ENCODE data around the gene VAMP5.

Gene VAMP5

DNA sequence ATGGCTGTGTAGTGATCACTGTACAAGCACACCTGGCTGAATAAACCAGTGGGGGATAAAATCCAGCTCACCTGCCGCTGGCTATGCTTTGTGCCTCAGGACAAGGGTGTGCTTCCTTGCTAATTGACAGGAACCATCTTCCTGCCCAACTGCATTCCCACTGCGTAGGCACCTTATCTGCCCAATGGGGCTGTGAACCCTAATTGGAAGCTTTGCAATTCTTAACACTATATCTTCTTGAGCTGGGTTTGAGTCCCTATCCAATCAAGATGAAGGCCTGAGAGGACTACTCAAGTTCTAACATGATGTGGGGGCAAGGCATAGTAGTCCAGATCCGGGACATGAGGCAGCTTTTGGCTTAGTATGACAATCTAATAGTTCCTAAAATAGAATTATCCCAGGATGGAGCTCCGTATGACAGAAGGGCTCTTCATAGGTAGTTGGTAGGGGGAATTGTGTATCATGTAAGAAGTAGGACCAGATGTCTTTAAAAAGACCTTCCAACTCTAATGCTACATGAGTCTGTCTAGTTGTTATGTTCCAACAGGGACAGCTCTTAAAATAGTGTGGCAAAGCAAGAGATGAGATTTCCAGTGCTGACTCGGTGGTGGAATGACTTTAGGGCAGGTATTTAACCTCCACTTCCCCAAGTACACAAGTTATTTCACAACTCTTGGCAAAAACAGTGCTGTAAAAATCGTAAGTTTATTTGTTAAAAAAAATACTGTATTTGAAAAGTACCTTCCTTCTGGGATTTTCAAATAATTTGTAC is 20.5 kb downstream of the VAMP5 start:
- TF ChIP-seq, protein P1, sequence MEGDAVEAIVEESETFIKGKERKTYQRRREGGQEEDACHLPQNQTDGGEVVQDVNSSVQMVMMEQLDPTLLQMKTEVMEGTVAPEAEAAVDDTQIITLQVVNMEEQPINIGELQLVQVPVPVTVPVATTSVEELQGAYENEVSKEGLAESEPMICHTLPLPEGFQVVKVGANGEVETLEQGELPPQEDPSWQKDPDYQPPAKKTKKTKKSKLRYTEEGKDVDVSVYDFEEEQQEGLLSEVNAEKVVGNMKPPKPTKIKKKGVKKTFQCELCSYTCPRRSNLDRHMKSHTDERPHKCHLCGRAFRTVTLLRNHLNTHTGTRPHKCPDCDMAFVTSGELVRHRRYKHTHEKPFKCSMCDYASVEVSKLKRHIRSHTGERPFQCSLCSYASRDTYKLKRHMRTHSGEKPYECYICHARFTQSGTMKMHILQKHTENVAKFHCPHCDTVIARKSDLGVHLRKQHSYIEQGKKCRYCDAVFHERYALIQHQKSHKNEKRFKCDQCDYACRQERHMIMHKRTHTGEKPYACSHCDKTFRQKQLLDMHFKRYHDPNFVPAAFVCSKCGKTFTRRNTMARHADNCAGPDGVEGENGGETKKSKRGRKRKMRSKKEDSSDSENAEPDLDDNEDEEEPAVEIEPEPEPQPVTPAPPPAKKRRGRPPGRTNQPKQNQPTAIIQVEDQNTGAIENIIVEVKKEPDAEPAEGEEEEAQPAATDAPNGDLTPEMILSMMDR (conservative IDR thresholded peaks at IDR 0.05; ENCODE audit: low read length), result no peak
- TF ChIP-seq EZH2phosphoT487 (IDR thresholded peaks at IDR 0.05; ENCODE audit: borderline replicate concordance), result no peak
- Histone ChIP-seq H3K9me2 (replicated peaks; ENCODE audit: low read depth, low read length) (no peaks in the 10 kb centered on the region), H3K9ac (ENCODE audit: low read depth, low read length, poor library complexity, severe bottlenecking) (no peak overlapping the region), H3K79me2 (ENCODE audit: insufficient read depth, low read length) (peaks cover 7% of the 10 kb centered on the region; the same call in 1 of the 2 replicates), H3K9me3 (ENCODE audit: insufficient read depth, low read depth, low read length) (no peaks in the 10 kb centered on the region), H3K36me3 (ENCODE audit: insufficient read depth, low read length) (peaks cover 15% of the 10 kb centered on the region; the same call in 1 of the 2 replicates), H3F3A (ENCODE audit: low read depth) (peaks cover 4% of the 10 kb centered on the region; the same call in 1 of the 2 replicates), H3K4me2 (ENCODE audit: low read depth, low read length, poor library complexity, severe bottlenecking) (no peak overlapping the region), H2AFZ (ENCODE audit: low read length) (no peak overlapping the region), H3K4me3 (ENCODE audit: low read length, poor library complexity, severe bottlenecking) (no peak overlapping the region), H3K4me1 (ENCODE audit: insufficient read depth, low read length, poor library complexity, severe bottlenecking) (peaks cover 8% of the 10 kb centered on the region), H4K20me1 (ENCODE audit: insufficient read depth, low read length, poor library complexity, severe bottlenecking) (peaks cover 3% of the 10 kb centered on the region), H3K27me3 (ENCODE audit: insufficient read depth, low read length, poor library complexity, severe bottlenecking) (no peaks in the 10 kb centered on the region)

DNA sequence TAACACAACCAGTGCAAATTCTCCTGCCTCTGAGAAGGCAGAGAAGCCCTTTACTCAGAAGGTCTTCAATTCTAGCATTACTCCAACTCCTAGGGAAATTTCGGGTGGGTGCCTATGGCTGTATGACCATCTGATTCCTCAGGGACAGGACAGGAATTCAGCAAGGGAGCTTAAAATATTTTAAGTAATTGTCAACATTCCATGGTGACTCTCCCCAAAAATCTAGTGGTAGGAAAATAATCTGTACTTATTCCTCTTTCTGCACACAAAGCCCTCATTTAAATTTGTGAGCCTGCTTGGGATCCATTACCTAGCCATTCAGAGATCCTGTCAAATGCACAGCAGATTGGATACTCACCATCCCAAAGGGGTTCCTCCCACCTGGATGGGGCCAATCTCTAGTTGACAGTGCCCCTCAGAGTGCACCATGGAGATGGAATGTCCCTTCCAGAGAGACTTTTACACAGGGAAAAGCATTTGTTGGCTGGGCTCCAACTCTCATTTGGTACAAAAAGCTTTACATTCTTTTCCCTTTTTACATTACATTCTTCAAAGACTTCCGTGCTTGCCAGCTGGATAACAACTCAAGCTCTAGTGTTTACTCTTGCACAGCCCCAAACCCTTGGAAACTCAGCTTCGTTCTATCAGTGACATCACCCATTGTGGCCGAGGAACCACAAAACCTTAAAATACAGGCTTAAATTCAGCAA is 21.3 kb downstream of the VAMP5 start:
- H3K27me3 ChIP-seq (ENCODE audit: insufficient read depth, low read length, poor library complexity, severe bottlenecking), result no peaks in the 10 kb centered on the region
- H3K4me3 ChIP-seq (ENCODE audit: low read length, poor library complexity, severe bottlenecking), result no peak overlapping the region
- no peaks in the 10 kb centered on the region for H3K9me2 ChIP-seq (replicated peaks; ENCODE audit: low read depth, low read length)
- peaks cover 13% of the 10 kb centered on the region for H3K79me2 ChIP-seq (ENCODE audit: insufficient read depth, low read length)
- peaks cover 15% of the 10 kb centered on the region; the same call in 1 of the 2 replicates for H3K36me3 ChIP-seq (ENCODE audit: insufficient read depth, low read length)
- no peaks in the 10 kb centered on the region for H3K9me3 ChIP-seq (ENCODE audit: insufficient read depth, low read depth, low read length)
- TF ChIP-seq EZH2phosphoT487 (IDR thresholded peaks at IDR 0.05; ENCODE audit: borderline replicate concordance), result no peak
- TF ChIP-seq, protein P1 (conservative IDR thresholded peaks at IDR 0.05; ENCODE audit: low read length), result no peak
- peaks cover 14% of the 10 kb centered on the region for H3K4me1 ChIP-seq (ENCODE audit: insufficient read depth, low read length, poor library complexity, severe bottlenecking)
- no peak overlapping the region for H3K4me2 ChIP-seq (ENCODE audit: low read depth, low read length, poor library complexity, severe bottlenecking)
- no peak overlapping the region for H2AFZ ChIP-seq (ENCODE audit: low read length)
- no peak overlapping the region for H3K9ac ChIP-seq (ENCODE audit: low read depth, low read length, poor library complexity, severe bottlenecking)
- H3F3A ChIP-seq (ENCODE audit: low read depth), result peaks cover 4% of the 10 kb centered on the region; the same call in 1 of the 2 replicates
- peaks cover 3% of the 10 kb centered on the region for H4K20me1 ChIP-seq (ENCODE audit: insufficient read depth, low read length, poor library complexity, severe bottlenecking)

DNA sequence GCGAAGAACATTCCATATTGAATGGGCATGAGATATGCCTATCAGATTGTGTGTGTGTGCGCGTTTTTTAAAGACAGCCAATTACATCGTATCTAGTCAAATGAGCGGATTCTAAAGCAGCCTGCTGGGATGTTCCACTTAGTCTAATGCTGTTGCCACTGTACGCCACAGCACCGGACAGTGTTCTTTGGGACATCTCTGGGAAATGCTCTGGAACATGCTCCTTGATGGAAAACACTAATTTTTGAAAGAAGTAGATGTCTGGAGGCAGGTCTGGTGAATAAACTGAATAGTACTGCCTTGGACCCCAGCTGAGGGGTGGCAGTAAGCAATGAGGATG is 21.9 kb downstream of the VAMP5 start:
- H3K79me2 ChIP-seq (ENCODE audit: insufficient read depth, low read length), result peaks cover 17% of the 10 kb centered on the region
- H3K9me3 ChIP-seq (ENCODE audit: insufficient read depth, low read depth, low read length), result no peaks in the 10 kb centered on the region
- H2AFZ ChIP-seq (ENCODE audit: low read length), result no peak overlapping the region
- H4K20me1 ChIP-seq (ENCODE audit: insufficient read depth, low read length, poor library complexity, severe bottlenecking), result peaks cover 5% of the 10 kb centered on the region
- H3K4me3 ChIP-seq (ENCODE audit: low read length, poor library complexity, severe bottlenecking), result no peak overlapping the region
- no peaks in the 10 kb centered on the region for H3K9me2 ChIP-seq (replicated peaks; ENCODE audit: low read depth, low read length)
- TF ChIP-seq EZH2phosphoT487 (IDR thresholded peaks at IDR 0.05; ENCODE audit: borderline replicate concordance), result no peak
- TF ChIP-seq, protein P1 (conservative IDR thresholded peaks at IDR 0.05; ENCODE audit: low read length), result no peak
- peaks cover 15% of the 10 kb centered on the region for H3K4me1 ChIP-seq (ENCODE audit: insufficient read depth, low read length, poor library complexity, severe bottlenecking)
- no peak overlapping the region for H3K9ac ChIP-seq (ENCODE audit: low read depth, low read length, poor library complexity, severe bottlenecking)
- H3K27me3 ChIP-seq (ENCODE audit: insufficient read depth, low read length, poor library complexity, severe bottlenecking), result no peaks in the 10 kb centered on the region
- no peak overlapping the region for H3K4me2 ChIP-seq (ENCODE audit: low read depth, low read length, poor library complexity, severe bottlenecking)
- peaks cover 4% of the 10 kb centered on the region; the same call in 1 of the 2 replicates for H3F3A ChIP-seq (ENCODE audit: low read depth)
- peaks cover 15% of the 10 kb centered on the region; the same call in 1 of the 2 replicates for H3K36me3 ChIP-seq (ENCODE audit: insufficient read depth, low read length)
